Measurements from ENCODE around the gene ZDHHC9. TPM values are rescaled to one million over a fixed set of nuclear protein-coding genes. Genes with fewer than 3 reads are reported as not detected.

The ZDHHC9 gene
- total RNA-seq, 4 donors from 2014 or later: 16.5 to 78.3 (median 60.6) TPM

GRCh38 chrX:129771266-129771995, 72.3 kb downstream of the ZDHHC9 start:
- no peaks in the 10 kb centered on the region for H3K9me3 ChIP-seq
- no peaks in the 10 kb centered on the region for H3K36me3 ChIP-seq
- no peaks in the 10 kb centered on the region for H3K27me3 ChIP-seq
- H3K4me3 ChIP-seq: no peak overlapping the region
- TF ChIP-seq POLR2A (IDR thresholded peaks at IDR 0.05): no peak
- no peak for TF ChIP-seq CTCF (IDR thresholded peaks at IDR 0.05)
- peak overlapping the region; percentile 42 to 79 (median 62) for H3K27ac ChIP-seq
- H3K4me1 ChIP-seq: peaks cover 0 to 17% (median 7%) of the 10 kb centered on the region in 4 donors
- DNase-seq: peak in 1 of 3 donors; percentile 53

GRCh38 chrX:129769467-129770154, 74.1 kb downstream of the ZDHHC9 start:
- peak in 2 of 3 donors; percentile 88 to 90 for DNase-seq
- H3K9me3 ChIP-seq: no peaks in the 10 kb centered on the region
- peak overlapping the region; percentile 48 to 74 (median 70) for H3K27ac ChIP-seq

GRCh38 chrX:129768586-129769466, 74.9 kb downstream of the ZDHHC9 start:
- H3K4me3 ChIP-seq: no peak overlapping the region
- no peaks in the 10 kb centered on the region for H3K9me3 ChIP-seq
- H3K36me3 ChIP-seq: no peaks in the 10 kb centered on the region
- no peaks in the 10 kb centered on the region for H3K27me3 ChIP-seq
- H3K27ac ChIP-seq: peak overlapping the region; percentile 48 to 74 (median 70)
- TF ChIP-seq POLR2A (IDR thresholded peaks at IDR 0.05) (no peak), CTCF (IDR thresholded peaks at IDR 0.05) (no peak)
- peaks cover 0 to 16% (median 4%) of the 10 kb centered on the region in 4 donors for H3K4me1 ChIP-seq
- DNase-seq: no peak

More at GRCh38 chrX:129769467-129770154, 74.1 kb downstream of the ZDHHC9 start:
- Histone ChIP-seq H3K27me3 (no peaks in the 10 kb centered on the region), H3K36me3 (no peaks in the 10 kb centered on the region), H3K4me3 (no peak overlapping the region), H3K4me1 (peaks cover 0 to 17% (median 4%) of the 10 kb centered on the region in 4 donors)
- no peak for TF ChIP-seq POLR2A (IDR thresholded peaks at IDR 0.05)
- TF ChIP-seq CTCF (IDR thresholded peaks at IDR 0.05): no peak

GRCh38 chrX:129768186-129768585, 75.5 kb downstream of the ZDHHC9 start:
- H3K27ac ChIP-seq: peak overlapping the region in 2 of 4 donors; percentile 43 to 74

More at GRCh38 chrX:129768186-129768585, 75.5 kb downstream of the ZDHHC9 start:
- Histone ChIP-seq H3K4me1 (peaks cover 0 to 12% (median 1%) of the 10 kb centered on the region in 4 donors), H3K4me3 (no peak overlapping the region), H3K27me3 (no peaks in the 10 kb centered on the region), H3K36me3 (no peaks in the 10 kb centered on the region), H3K9me3 (no peaks in the 10 kb centered on the region)
- TF ChIP-seq CTCF (IDR thresholded peaks at IDR 0.05): no peak
- no peak for TF ChIP-seq POLR2A (IDR thresholded peaks at IDR 0.05)
- no peak for DNase-seq

Data from Peyer's patch (tissue), 4 donors.